GM03348 (cell line): ENCODE measurements around the gene HCRT.
"Not testable (repeated sequence)": the region's sequence is repeated elsewhere in the genome, so short reads cannot be mapped to it uniquely, and the experiment has no call there.

Source experiments
- DNase-seq: peaks from one replicate; pipeline ENCODE4 v3.0.0; 2012; ENCODE audit warnings: low spot score

HCRT gene

DNA sequence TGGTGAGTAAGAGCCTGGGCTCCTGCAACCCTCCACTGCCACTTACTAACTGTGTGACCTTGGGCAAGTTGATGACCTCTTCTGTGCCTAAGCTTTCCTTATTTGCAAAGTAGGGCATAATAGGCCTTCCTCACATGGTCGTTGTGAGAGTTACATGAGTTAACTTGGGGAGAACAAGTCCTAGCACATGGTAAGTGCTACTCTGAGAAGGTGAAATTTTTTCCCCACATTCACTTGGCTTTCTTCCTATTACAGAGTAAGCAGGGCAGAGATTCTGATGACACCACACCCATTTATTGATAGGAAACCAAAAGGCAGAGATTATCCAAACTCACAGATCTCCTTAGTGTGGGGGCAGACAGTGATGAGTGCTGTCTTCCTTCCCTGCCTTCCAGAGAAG is 5.9 kb downstream of the HCRT start:
- no peak for DNase-seq

DNA sequence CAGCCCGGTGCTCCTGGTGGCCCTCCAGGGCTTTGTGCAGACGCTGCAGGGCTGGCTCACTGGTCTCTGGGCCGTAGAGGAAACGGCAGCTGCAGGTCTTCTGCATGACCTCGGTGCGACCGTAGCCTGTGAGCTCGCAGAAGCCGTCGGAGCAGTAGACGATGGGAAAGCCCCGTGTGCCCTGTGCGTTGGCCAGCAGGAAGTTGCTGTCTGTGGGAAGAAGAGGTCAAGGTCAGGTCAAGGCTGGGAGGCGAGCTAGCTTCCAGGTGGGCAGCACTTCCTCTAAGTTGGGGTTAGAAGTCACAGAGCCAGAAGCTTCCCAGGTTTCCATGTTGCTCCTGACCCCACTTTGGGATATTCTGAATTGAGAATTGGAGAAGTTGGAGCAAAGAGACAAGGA is 6.4 kb downstream of the HCRT start:
- DNase-seq: no peak

DNA sequence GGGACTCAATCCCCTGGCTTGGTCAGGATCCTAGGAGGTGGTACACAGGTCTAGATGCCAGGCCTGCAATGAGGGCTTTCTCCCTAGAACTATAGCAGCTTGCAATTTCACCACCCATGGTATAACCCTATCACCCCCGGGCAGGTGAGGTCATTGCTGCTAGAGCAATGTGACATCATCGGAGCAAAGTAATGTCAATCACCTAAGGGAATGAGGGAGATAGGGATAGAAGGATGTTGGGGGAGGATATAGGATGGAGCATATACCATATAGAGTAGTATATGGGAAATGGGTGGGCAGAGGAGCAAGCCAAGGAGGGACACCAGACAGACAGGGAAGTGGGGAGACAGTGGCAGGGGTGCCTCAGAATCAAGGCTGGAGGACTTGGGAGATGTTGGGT is 7.6 kb downstream of the HCRT start:
- DNase-seq: no peak

DNA sequence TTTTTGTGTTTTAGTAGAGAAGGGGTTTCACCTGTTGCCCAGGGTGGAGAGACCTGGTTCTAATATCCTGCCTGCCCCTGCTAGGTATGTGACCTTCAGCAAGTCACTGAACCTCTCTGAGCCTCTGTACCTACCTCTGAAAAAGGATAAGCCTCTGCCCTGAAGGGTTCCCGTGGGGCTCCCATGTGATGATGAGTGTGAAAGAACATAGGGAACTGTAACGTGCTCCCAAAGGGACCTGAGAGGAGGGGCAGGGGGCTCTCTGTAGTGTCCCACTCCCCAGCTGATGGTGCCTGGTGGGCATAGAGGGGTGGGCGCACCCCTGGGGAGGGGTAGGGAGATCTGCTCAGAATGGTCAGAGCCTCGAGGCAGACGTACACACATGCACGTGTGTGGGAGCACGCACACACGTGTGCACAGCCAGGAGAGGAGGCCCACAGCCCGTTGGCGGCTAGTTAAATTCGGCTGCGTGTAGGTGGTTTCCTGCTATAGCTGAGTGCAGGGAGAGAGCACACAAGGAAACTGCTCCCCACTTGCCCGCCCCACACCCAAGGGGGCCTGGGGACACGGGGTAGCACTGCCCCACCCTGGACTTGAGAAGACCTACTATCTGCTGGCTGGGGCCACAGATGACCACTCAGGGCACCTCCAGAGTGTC is 11.0 kb downstream of the HCRT start:
- no peak for DNase-seq

DNA sequence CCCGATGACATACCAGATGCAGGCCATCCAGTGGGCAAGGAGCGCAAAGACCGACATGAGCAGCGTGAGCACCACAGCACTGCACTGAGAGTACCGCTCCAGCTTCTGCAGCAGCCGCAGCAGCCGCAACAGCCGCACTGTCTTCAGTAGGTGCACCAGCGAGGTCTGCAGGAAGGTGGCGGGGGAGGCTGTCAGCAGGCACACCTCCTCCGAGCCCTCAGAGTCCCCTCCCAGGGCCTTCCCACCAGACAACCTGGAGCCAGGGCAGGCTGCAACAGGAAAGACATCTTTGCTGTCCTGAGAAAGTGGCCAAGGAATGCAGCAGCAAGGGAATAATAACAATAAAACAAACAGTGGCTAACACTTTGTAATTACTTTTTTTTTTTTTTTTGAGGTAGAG is 13.4 kb downstream of the HCRT start:
- no peak for DNase-seq

DNA sequence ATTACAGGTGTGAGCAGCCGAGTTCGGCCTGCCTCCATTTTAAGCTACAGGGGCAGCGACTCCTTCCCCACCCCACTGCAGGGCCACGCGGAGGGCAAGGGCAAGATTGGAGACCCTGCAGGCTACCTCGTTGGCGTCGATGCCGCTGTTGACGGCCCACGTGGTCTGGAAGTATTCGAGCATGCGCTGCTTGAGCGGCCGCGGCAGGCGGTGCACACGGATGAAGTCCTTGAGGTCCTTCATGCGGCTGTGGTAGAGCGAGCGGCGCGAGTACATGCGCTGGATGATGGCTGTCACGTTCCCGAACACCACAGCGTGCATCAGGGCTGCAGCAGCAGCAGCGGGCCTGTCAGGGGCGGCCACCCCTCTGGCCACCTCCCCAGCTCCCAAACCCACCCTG is 15.9 kb downstream of the HCRT start:
- no peak for DNase-seq

DNA sequence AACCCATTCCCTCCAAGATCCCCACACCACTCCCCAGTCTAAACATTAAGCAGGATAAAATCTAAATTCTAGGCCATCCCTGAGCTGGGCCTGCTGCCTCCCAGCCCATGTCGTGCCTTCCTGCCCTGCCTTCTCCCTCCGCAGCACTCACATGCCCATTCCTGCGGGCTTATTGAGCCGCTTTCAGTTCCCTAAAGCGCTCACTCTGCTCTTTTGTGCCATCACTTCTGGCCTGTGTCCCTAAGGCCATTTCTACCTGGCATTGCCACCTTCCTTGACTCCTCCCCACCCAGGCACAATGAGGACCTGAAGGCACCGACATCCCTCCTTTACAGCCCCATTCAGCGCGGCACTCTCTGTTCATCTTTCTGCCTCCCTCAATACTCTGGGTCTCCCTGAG is 17.4 kb downstream of the HCRT start:
- DNase-seq: no peak

DNA sequence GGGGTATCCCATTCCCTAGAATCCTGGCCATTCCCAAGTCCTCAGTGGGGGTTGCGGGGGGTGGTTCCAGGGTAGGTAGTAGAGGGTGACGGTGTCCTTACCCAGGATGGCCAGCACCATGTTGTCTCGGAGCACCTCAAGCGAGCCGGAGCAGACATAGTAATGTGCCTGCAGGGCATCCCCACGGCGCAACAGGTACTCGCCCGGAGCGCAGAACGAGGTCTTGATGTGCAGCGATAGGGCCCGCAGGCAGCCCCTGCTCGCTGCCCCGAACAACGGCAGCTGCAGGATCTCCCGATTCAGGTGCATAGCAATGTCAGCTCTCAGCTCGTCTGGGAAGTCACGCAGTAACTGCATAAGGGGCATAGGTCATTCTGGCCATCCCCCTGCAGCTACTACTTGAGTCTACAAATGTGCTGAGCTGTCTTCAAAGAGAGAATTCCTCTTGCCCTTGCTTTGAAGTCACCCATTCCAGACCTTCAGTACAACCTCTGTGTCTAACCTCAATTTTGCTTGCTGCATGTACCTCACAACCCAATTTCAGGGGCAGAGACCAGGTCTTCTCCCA is 19.0 kb downstream of the HCRT start:
- no peak for DNase-seq

DNA sequence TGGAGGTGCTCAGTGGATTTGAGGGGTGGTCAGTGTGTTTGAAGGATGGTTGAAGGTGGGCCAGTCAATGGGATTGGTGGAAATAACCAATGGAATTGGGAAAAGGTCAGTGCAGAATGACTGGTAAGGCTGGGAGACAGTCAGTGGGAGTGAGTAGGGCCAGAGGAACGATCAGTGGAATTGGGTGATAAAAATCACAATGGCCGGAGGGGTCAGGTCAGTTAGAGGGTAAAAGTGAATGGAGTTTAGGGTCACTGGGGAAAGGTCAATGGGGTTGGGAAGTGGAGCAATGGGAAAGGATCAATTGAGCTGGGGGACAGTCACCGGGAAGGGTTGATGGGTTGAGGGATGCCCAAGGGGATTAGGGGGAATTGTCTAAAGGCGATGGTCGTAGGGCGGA is 19.5 kb downstream of the HCRT start:
- no peak for DNase-seq

DNA sequence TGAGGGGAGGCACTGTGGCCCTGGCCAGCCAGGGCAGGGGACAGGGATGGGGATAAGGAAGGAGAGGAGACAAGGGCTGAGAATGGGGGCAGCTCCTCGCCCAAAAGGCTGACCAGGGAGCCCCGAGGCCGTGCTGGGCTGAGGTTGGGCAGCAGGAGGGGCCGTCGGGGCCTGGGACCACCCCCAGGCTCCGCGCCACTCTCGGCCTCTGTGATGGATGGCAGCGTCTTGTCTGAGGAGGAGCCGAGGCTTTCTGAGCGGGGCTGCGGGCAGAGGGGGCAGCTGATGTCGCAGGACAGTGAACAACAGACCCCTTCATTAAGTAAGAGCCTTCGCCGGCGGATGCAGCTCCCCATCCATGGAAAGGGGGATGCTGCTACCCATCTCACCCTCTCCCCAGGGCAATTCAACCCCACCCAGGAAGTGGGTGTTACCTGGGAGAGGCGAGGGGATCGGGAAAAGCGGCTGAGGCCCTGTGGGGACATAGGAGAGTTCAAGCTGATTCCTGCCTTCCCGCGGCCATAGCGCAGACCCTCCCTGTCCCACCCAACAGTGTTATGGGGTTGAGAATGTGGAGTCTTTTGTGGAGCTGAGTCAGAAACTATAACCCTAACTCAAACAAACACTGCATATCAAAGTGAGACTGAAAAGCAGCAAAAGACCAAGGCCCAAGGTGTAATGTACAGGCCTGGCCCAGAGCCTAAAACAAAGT is 21.4 kb downstream of the HCRT start:
- DNase-seq: no peak

DNA sequence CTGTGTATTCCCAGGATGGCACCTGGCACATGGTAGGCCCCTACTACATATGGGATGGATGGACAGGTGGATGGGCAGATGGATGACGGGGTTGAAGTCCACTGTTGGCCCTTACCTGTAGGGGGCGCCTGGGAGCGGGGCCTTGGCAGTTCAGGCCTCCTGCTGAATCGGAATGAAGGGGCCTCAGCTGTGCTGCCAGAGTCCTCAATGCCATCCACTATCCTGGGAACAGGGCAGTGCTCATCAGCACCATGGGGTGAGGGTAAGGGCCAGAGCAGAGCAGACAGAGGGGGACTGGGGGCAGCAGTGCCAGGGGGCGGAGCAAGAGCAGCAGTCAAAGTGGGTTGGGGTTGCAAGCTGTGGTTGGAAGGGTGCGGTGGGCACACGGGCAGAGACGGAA is 22.1 kb downstream of the HCRT start:
- DNase-seq: no peak

DNA sequence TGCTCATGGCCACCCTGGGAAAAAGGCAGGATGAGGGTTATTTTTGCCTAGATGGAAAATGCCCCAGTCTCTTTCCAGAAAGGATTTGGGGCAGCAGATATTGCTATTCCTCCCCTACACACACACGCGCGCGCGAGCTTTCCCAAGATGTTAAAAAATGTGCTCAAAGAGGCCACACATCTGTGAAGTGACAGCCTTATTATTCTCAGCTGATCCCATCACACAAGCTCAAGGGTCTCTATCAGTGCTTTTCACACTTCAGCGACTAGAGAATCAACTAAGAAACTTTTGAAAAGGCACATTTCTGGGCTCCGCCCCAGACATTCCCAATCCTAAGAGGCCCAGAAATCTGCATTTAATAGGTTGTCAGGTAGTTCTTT is 24.7 kb downstream of the HCRT start:
- no peak for DNase-seq

DNA sequence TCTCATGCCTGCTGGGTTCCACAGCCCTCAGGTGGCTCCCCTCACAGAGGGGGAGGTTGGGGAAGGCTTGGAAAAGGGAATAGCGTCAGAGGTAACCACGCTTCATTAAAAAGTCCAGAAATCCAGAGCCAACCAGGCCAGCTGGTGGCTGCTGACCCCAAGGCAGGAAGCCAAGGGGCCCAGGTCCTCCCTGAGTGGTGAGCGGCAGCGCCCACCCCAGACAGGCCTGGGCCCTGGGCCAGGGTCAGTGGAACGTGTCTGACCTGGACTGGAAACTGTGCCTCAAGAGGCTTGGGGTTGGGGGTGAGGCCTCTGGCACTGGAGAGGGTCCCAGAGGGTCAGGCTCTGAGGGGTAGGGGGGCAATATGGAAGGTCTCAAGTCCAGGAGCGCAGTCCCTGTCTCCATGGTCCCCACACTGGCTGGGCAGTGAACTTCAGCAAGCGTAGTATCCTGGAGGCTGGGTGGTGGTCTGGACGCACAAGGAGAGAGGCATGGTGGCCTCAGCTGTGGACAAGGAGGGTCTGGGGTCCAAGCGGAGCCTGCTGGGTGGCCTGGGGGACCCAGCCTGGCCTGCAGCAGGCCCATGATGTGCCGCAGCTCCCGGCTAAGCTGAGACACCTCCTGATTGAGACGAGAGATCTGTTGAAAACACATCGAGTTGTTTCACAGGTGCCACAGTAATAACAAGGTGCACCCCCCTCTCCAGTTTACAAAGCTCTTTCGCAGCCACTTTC is 25.3 kb downstream of the HCRT start:
- no peak for DNase-seq

DNA sequence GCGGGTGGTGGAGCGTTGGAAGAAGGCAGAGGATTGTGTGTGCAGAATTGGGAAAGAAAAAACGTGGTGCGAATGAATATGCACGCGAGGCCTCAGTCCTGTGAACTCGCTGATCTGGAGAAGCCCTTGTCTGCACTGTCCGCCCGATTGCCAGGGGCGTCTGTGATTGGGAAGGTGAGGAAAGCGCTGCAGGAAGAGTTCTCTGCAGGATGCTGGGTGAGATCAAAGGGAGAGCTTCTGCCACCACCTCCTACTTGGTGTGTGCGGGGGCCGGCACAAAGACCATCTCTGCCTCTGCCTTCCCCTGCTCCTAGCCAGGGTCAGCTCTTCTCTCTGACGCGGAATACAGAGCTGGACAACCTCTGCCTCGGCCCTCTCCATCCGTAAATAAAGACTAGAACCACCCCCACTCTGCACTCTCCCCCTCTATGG is 29.6 kb downstream of the HCRT start:
- DNase-seq: no peak

DNA sequence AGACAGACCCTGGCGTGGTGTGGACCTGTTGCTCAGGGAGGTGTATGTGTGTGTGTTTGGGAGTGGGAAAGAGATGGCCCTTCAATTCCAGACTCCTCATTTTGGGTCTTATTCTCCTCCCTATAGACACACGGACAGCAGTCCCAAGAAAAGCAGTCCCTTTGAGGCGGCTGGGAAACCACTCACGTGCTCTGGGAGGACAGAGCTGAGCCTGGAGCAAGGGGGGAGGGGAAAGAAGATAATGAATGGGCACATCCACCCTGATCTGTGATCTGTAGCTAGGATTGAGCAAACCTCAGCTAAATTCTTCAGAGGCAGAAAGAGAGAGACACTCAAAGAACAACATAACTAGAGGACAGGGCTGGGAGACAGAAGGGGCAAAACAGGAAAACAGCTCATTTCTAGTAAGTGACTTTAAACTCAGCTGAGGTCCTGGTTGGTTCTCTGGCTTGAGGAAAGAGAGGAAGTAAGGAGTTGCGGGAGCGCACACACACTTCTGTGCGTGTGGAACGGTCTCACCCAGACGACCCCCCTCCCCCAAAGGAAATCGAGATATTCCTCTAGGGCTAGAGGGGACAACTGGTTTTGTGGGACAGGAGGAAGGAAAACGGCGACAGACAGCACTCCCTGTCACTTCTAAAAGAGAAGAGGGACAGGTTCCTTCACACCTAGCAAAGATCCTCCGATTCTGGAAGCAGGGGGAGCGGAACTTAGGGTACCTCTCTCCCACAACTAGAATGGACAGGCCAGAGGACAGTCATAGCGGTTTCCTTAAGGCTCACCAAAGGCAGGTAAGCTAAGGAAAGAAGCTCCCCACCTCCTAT is 31.1 kb downstream of the HCRT start:
- peak; percentile 33 for DNase-seq

DNA sequence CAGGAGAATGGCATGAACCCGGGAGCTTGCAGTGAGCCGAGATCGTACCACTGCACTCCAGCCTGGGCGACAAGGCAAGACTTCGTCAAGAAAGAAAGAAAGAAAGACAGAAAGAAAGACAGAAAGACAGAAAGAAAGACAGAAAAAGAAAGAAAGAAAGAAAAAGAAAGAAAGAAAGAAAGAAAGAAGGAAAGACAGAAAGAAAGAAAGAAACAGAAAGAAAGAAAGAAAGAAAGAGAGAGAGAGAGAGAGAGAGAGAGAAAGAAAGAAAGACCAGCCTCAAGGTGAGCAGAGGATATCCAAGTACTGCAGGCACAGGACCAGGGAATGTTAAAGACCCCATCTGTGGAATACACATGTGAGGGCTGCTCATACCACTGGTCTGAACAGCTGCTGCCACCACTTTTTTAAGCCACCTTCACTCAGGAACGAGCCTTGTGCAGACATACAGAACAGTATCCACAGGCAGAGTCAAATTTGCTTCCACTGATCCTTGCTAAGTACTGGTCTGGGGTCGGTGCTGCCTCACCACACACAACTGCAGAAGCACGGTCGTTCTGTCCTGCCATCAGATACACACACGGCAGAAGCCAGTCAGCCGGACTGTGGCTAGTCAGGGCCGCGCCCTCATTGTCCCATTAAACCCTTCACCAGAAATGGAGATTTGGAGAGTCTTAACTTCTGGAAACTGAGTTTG is 38.2 kb downstream of the HCRT start:
- DNase-seq: no peak

DNA sequence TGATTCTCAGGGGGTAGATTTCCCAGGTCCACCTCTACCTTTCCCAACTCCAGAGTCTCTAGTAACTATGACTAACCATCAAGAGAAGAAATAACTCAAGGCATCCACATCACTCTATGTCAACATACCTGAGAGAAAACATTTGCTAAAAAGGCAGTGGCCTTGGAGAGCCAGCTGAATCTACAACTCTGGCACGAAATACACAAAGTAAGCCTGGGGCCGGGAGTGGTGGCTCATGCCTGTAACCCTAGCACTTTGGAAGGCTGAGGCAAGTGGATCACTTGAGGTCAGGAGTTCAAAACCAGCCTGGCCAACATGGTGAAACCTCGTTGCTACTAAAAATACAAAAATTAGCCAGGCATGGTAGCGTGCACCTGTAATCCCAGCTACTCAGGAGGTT is 42.1 kb downstream of the HCRT start:
- DNase-seq: not testable (repeated sequence)

DNA sequence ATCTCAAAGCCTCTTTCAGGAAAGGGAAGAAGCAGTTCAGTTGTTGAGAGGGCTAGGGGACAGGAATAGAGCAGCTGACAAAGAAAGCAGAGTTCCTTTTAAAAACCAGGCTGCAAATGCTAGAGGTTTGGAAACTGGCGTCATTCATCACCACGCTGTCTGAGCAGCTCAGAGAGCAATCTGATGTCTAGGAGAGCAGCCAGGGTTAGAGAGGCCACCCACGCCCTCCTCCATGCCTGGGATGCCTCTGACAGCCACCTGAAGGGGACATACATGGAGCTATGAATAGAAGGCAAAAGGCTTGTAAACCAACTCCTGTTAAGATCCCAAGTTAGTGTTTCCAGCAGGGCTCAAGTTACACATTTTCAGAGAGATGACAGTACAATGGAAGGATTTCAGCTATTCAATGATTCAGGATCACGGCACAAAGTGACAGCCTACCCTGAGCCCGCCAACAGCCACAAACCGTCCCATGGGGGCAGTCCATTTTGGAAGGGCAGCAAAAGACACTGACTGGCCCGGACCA is 42.8 kb downstream of the HCRT start:
- peak; percentile 78 for DNase-seq

DNA sequence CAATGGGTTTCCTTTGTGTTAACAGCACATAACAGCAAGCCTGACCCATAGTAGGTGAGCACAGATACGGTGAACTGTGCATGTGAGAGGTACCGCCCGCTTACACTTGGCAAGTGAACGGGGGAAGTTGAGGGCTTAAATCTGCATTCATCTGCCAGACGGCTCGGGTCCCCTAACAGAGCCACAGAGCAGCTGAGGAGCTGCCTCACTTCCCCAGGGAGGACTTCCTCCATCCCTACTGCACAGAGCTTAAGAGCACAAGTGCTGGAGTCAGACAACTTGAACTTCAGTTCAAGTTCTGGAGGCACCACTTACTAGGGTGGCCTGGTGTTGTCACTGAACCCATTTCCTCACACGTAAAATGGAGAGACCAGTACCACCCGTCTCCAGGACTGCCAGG is 43.9 kb downstream of the HCRT start:
- no peak for DNase-seq

DNA sequence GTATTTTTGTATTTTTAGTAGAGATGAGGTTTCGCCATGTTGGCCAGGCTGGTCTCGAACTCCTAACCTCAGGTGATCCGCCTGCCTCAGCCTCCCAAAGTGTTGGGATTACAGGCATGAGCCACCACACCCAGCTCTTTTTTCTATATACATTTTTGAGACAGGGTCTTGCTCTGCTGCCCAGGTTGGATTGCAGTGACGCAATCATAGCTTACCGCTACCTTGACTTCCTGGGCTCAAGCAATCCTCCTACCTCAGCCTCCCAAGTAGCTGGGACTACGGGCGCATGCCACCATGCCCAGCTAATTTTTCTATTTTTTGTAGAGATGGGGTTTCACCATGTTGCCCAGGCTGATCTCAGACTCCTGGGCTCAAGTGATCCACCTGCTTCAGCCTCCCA is 44.6 kb downstream of the HCRT start:
- DNase-seq: not testable (repeated sequence)

DNA sequence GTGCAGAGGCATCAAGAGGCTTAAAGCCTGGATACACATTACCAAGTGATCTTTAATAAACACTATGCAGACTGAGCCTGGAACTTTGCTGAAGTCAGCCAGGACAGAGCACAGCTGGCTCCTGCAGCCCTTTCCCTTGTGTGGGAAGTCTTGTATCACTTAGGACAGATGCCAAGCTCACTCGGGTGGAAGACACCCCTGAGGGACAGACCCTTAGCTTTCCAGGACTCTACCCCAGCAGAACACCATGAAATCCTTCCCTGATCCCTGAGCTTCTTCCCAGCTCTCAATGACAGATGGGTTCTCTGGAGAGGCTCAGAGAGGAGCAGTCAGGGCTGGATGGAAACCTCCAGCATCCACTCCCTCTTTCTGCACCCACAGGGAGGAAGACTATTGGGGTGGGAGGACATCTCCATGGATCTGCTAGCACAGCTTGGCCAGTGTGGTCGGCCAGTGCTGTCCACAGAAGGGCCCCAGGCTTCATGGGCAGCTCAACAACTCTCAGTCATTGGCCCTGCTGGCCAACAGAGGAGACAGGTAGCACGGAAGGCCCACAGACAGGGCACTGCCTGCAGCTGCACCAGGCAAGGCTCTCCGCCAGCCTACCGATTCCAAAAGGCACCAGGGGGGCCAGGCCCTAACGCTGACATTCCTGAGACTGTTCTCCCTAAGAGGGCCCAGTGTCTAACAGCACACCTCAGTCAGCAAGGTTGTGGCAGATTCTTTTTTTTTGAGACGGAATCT is 46.3 kb downstream of the HCRT start:
- no peak for DNase-seq
